ENCODE measurements around the gene OXSM.

- TF ChIP-seq JUND (IDR thresholded peaks at IDR 0.05): no peak
- no peak for TF ChIP-seq HNF4A (conservative IDR thresholded peaks at IDR 0.05)
- TF ChIP-seq CTCF (IDR thresholded peaks at IDR 0.05; ENCODE audit: low read depth, low read length, missing input control): no peak
- no peak for TF ChIP-seq TAF1 (conservative IDR thresholded peaks at IDR 0.05)
- no peak for TF ChIP-seq MAX (IDR thresholded peaks at IDR 0.05)
- no peak for TF ChIP-seq REST (IDR thresholded peaks at IDR 0.05)
- no peak for TF ChIP-seq RAD21 (IDR thresholded peaks at IDR 0.05)
- TF ChIP-seq HNF4G (IDR thresholded peaks at IDR 0.05): no peak
- TF ChIP-seq SP1 (IDR thresholded peaks at IDR 0.05): no peak
These were observed 38.8 kb upstream of the OXSM start for GRCh38 chr3:25751048-25751447.
